IMR-90 (cell line): Measurements from ENCODE around the gene ACOX3. TPM values are rescaled to one million over a fixed set of nuclear protein-coding genes. Genes with fewer than 3 reads are reported as not detected.

ENCODE experiments used
- ATAC-seq: fragments of 200-7000 bp; cut with Tn5 transposase; 2 replicates; pipeline ENCODE4 v1.9.1; 2020; ENCODE audit warnings: low read depth, mild to moderate bottlenecking, moderate library complexity
- BruUV-seq: library from RNA; stranded (reverse); fragments of 400-500 nt; replicated peaks from 2 replicates; lab custom pipeline; 2021; lab: Mats Ljungman, UMichigan
- CTCF ChIA-PET: fragments of 300-600 bp; formaldehyde crosslinking; extraction: SDS; loops from one replicate; lab custom pipeline; 2021; ENCODE audit warnings: antibody characterized with exemption; lab: Yijun Ruan, JAX
- POLR2A ChIA-PET: fragments of 300-600 bp; sonication (Branson Sonifier 250); formaldehyde crosslinking; loops from one replicate; lab custom pipeline; 2022; ENCODE audit warnings: antibody characterized with exemption; ENCODE audit not compliant: unreplicated experiment; lab: Charles Lee
- DNase-seq: peaks from one replicate; pipeline ENCODE4 v3.0.0; 2013
- H2AFZ ChIP-seq: replicated peaks from 2 replicates; pipeline ENCODE3; 2013; ENCODE audit warnings: low read length, mild to moderate bottlenecking; ENCODE audit not compliant: poor library complexity
- H2AK5ac ChIP-seq: 2 replicates; pipeline ENCODE4 v1.6.1; 2013; ENCODE audit warnings: low read depth, low read length, inconsistent platforms
- H2AK9ac ChIP-seq: replicated peaks from 2 replicates; pipeline ENCODE3; 2013; ENCODE audit warnings: mild to moderate bottlenecking, low read depth, low read length, moderate library complexity; ENCODE audit not compliant: poor library complexity
- H2BK120ac ChIP-seq: 2 replicates; pipeline ENCODE4 v1.6.1; 2013; ENCODE audit warnings: low read depth, low read length, inconsistent platforms
- H2BK15ac ChIP-seq: 3 replicates; pipeline ENCODE4 v1.6.1; 2013; ENCODE audit warnings: low read depth, low read length, inconsistent platforms
- H2BK20ac ChIP-seq: 2 replicates; pipeline ENCODE4 v1.6.1; 2013; ENCODE audit warnings: low read depth, mild to moderate bottlenecking, inconsistent platforms, low read length, moderate library complexity
- H2BK5ac ChIP-seq: 2 replicates; pipeline ENCODE4 v1.6.1; 2013; ENCODE audit warnings: mild to moderate bottlenecking, low read depth, low read length, inconsistent platforms; ENCODE audit not compliant: poor library complexity, severe bottlenecking
- H3K14ac ChIP-seq: replicated peaks from 2 replicates; pipeline ENCODE4 v1.6.1; 2013; ENCODE audit warnings: low read depth, low read length, inconsistent platforms
- H3K18ac ChIP-seq: 2 replicates; pipeline ENCODE4 v1.6.1; 2013; ENCODE audit warnings: low read depth, low read length, control low read depth
- H3K23ac ChIP-seq: 2 replicates; pipeline ENCODE4 v1.6.1; 2013; ENCODE audit warnings: low read depth, low read length, inconsistent platforms
- H3K27ac ChIP-seq: 2 replicates; pipeline ENCODE4 v1.5.1; 2013; ENCODE audit warnings: mild to moderate bottlenecking, control low read depth, low read length; ENCODE audit not compliant: insufficient read depth
- H3K27me3 ChIP-seq: 2 replicates; pipeline ENCODE4 v1.6.1; 2013; ENCODE audit warnings: low read length; ENCODE audit not compliant: control insufficient read depth, insufficient read depth
- H3K36me3 ChIP-seq: 2 replicates; pipeline ENCODE4 v1.6.1; 2013; ENCODE audit warnings: low read length, mixed read lengths; ENCODE audit not compliant: control insufficient read depth, insufficient read depth
- H3K4ac ChIP-seq: 2 replicates; pipeline ENCODE4 v1.6.1; 2013; ENCODE audit warnings: low read depth, low read length, inconsistent platforms
- H3K4me1 ChIP-seq: 2 replicates; pipeline ENCODE4 v1.6.1; 2013; ENCODE audit warnings: low read length, mixed read lengths; ENCODE audit not compliant: control insufficient read depth, insufficient read depth
- H3K4me2 ChIP-seq: 2 replicates; pipeline ENCODE4 v1.6.1; 2013; ENCODE audit warnings: low read depth, mild to moderate bottlenecking, control low read depth, low read length, moderate library complexity
- H3K4me3 ChIP-seq: 2 replicates; pipeline ENCODE4 v1.5.1; 2013; ENCODE audit warnings: low read depth, mild to moderate bottlenecking, control low read depth, low read length, moderate library complexity; ENCODE audit not compliant: insufficient read depth
- H3K56ac ChIP-seq: 2 replicates; pipeline ENCODE4 v1.6.1; 2013; ENCODE audit warnings: low read length, inconsistent platforms; ENCODE audit not compliant: insufficient read depth; ENCODE audit errors: extremely low read depth
- H3K79me1 ChIP-seq, 2 experiments: 2 replicates each; pipeline ENCODE4 v1.6.1; 2013; ENCODE audit warnings: low read length in 2 of 2, inconsistent platforms in 1 of 2, low read depth in 1 of 2
- H3K9ac ChIP-seq: 2 replicates; pipeline ENCODE4 v1.6.1; 2013; ENCODE audit warnings: low read depth, low read length, control low read depth
- H3K9me1 ChIP-seq: 2 replicates; pipeline ENCODE4 v1.6.1; 2013; ENCODE audit warnings: low read length, inconsistent platforms; ENCODE audit not compliant: insufficient read depth
- H3K9me3 ChIP-seq: 2 replicates; pipeline ENCODE4 v1.6.1; 2013; ENCODE audit warnings: low read length; ENCODE audit not compliant: control insufficient read depth, insufficient read depth
- H4K20me1 ChIP-seq: 2 replicates; pipeline ENCODE4 v1.6.1; 2013; ENCODE audit warnings: low read length, inconsistent platforms; ENCODE audit not compliant: insufficient read depth
- H4K5ac ChIP-seq: 2 replicates; pipeline ENCODE4 v1.6.1; 2013; ENCODE audit warnings: mild to moderate bottlenecking, low read depth, low read length, control low read depth
- H4K8ac ChIP-seq, 2 experiments: 2 replicates each; pipeline ENCODE4 v1.6.1; 2013; ENCODE audit warnings: low read depth in 2 of 2, low read length in 2 of 2, control low read depth in 1 of 2, inconsistent platforms in 1 of 2
- H4K91ac ChIP-seq: 2 replicates; pipeline ENCODE4 v1.6.1; 2013; ENCODE audit warnings: low read depth, low read length, inconsistent platforms; ENCODE audit not compliant: insufficient read depth
- BHLHE40 ChIP-seq: fragments of 150-350 bp; IDR thresholded peaks from 2 replicates; pipeline ENCODE4 v1.6.1; 2016; ENCODE audit warnings: mild to moderate bottlenecking, low read depth, low read length
- MAFK ChIP-seq: IDR thresholded peaks from 2 replicates; pipeline ENCODE4 v1.6.1; 2012; ENCODE audit warnings: low read depth, low read length, improper control_type of control experiment
- RFX5 ChIP-seq: IDR thresholded peaks from 2 replicates; pipeline ENCODE4 v1.8.0; 2012; ENCODE audit warnings: low read depth, mild to moderate bottlenecking, low read length, moderate library complexity
- WGBS, 2 experiments: methylation state at CpG; one replicate each; pipeline versions ENCODE4 v1.1.5 to v1.1.7; 2013; ENCODE audit warnings: missing lambda C conversion rate in 2 of 2; ENCODE audit not compliant: insufficient read length in 1 of 2; ENCODE audit errors: extremely low coverage in 2 of 2; 5-methylcytosine and 5-hydroxymethylcytosine counted together
- dilution Hi-C: fragments of 300-500 bp; cut with HindIII; formaldehyde crosslinking; loops from one replicate; pipeline ENCODE4 v1.14.3; 2018; ENCODE audit warnings: low sequenced_read_pairs; ENCODE audit not compliant: unreplicated experiment
- in situ Hi-C: fragments of 300-500 bp; cut with MboI; formaldehyde crosslinking; loops from 3 replicates; pipeline ENCODE4 v1.14.3; 2019; ENCODE audit warnings: low sequenced_read_pairs, inconsistent platforms, mixed read lengths
- intact Hi-C: fragments of 100-400 bp; cut with micrococcal nuclease; formaldehyde crosslinking; loops from 2 replicates; pipeline ENCODE4 v1.10.0; 2022
- polyA plus RNA-seq, 3 experiments: library from polyadenylated mRNA; depleted of rRNA; stranded (reverse); fragments of >200 nt; gene quantifications; 2 replicates each; pipeline ENCODE4 v1.2.3, GENCODE V29; 2012; ENCODE audit warnings: low replicate concordance in 1 of 3
- total RNA-seq: library from RNA; depleted of rRNA; stranded (reverse); fragments of >200 nt; gene quantifications from 2 replicates; pipeline ENCODE4 v1.2.3, GENCODE V29; 2012
- TF ChIP-seq, protein P1 (sequence below): fragments of 150-350 bp; IDR thresholded peaks from 2 replicates; pipeline ENCODE4 v1.6.1; 2017; ENCODE audit warnings: mild to moderate bottlenecking, antibody characterized with exemption, low read length, low read depth

The ACOX3 gene
- total and polyA plus RNA-seq, 2 of the 4 experiments (the other 2 are of a cell fraction) = 15.2 to 25.8 TPM

- no peak for TF ChIP-seq BHLHE40
- TF ChIP-seq MAFK = no peak
- TF ChIP-seq RFX5 = no peak
Observed at GRCh38 chr4:8401665-8402064, 38.9 kb downstream of the ACOX3 start (continued).

DNA sequence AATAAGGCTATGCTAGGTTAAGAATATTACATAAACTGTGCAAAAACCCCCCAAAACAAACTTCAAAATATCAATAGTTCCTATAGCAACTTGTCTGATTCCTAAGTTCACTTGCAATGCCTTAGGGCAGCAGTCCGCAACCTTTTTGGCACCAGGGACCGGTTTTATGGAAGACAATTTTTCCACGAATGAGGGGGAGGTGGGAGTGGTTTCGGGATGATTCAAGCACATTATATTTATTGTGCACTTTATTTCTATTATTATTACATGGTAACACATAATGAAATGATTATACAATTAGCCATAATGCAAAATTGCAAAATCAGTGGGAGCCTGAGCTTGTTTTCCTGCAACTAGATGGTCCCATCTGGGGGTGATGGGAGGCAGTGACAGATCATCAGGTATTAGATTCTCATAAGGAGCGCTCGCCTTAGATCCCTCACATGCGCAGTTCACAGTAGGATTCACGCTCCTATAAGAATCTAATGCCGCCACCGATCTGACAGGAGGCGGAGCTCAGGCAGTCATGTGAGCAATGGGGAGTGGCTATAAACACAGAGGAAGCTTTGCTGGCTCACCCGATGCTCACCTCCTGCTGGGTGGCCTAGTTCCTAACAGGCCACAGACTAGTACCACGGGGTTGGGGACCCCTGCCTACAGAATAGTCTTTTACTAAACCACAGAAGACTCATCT is 39.7 kb downstream of the ACOX3 start:
- Histone ChIP-seq H2BK5ac (no peak overlapping the region), H3K18ac (no peak overlapping the region), H3K79me1 (peaks cover 0 to 3% of the 10 kb centered on the region in 2 experiments; a peak in 1 of 4 replicates), H3K9ac (no peak overlapping the region), H2AK9ac (no peak overlapping the region), H2BK15ac (no peak overlapping the region), H3K4me1 (no peaks in the 10 kb centered on the region), H3K4me3 (no peak overlapping the region), H3K4me2 (no peak overlapping the region), H2AK5ac (no peak overlapping the region), H3K27ac (no peak overlapping the region), H3K4ac (no peak overlapping the region), H4K20me1 (no peaks in the 10 kb centered on the region), H3K36me3 (peaks cover 28% of the 10 kb centered on the region), H2BK20ac (no peak overlapping the region), H3K56ac (no peak overlapping the region), H3K23ac (no peak overlapping the region), H3K14ac (no peak overlapping the region), H3K9me1 (no peaks in the 10 kb centered on the region), H2AFZ (no peak overlapping the region), H2BK120ac (no peak overlapping the region), H4K5ac (no peak overlapping the region), H4K8ac (no peak overlapping the region), H3K27me3 (no peaks in the 10 kb centered on the region), H4K91ac (no peak overlapping the region), H3K9me3 (no peaks in the 10 kb centered on the region)
- intact Hi-C loops (no loop called here), in situ Hi-C loops (loop anchor here (5.0 kb wide), 2 partner anchors 158 to 223 kb away; no protein-coding TSS in a partner anchor), dilution Hi-C loops (no loop called here)
- CTCF ChIA-PET = interaction anchor here (0.7 to 3.6 kb wide), 4 partner anchors 126 to 224 kb away, joined by 3 to 18 read pairs (median 12); no protein-coding TSS in a partner anchor
- POLR2A ChIA-PET = no interaction called here
- BruUV-seq = no TSS peak
- DNase-seq = no peak
- no peak for ATAC-seq
- TF ChIP-seq, protein P1, sequence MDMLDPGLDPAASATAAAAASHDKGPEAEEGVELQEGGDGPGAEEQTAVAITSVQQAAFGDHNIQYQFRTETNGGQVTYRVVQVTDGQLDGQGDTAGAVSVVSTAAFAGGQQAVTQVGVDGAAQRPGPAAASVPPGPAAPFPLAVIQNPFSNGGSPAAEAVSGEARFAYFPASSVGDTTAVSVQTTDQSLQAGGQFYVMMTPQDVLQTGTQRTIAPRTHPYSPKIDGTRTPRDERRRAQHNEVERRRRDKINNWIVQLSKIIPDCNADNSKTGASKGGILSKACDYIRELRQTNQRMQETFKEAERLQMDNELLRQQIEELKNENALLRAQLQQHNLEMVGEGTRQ = 0 out of 2 replicates have a peak, but pooled peaks have one; percentile 31
- no peak for TF ChIP-seq RFX5
- 80% methylated on average over 1 of the region's 13 CpGs; no CpG with 5 or more reads in 1 of the 2 experiments for WGBS, 2 experiments
